HepG2 (cell line): Measurements from ENCODE around the gene GALC. TPM values are rescaled to one million over a fixed set of nuclear protein-coding genes. Genes with fewer than 3 reads are reported as not detected.

Source experiments
- ATAC-seq: fragments of 200-7000 bp; cut with Tn5 transposase; 3 replicates; pipeline ENCODE4 v1.9.1; 2020; ENCODE audit warnings: mild to moderate bottlenecking, moderate library complexity
- BruUV-seq: library from RNA; stranded (reverse); fragments of 400-500 nt; replicated peaks from 2 replicates; lab custom pipeline; 2021; lab: Mats Ljungman, UMichigan
- CTCF ChIA-PET: fragments of 300-600 bp; formaldehyde crosslinking; extraction: SDS; loops from one replicate; lab custom pipeline; 2021; ENCODE audit warnings: low total read pairs, inconsistent platforms, low intra/inter-chr PET ratio; lab: Yijun Ruan, JAX
- POLR2A ChIA-PET: fragments of 350-600 bp; sonication (Branson Sonifier 250); formaldehyde crosslinking; loops from one replicate; lab custom pipeline; 2020; ENCODE audit warnings: antibody characterized with exemption, inconsistent platforms; lab: Yijun Ruan, JAX
- DNase-seq: peaks from one replicate; pipeline ENCODE4 v3.0.0-alpha.2; 2015; ENCODE audit warnings: low spot score
- FAIRE-seq: peaks from 3 replicates; lab custom pipeline; 2011; peaks lifted over from hg19 to GRCh38; lab: Jason Lieb, UNC
- H2AFZ ChIP-seq: one replicate; pipeline ENCODE4 v1.6.1; 2011; ENCODE audit warnings: low read length, inconsistent platforms
- H3K27ac ChIP-seq: fragments of 300-600 bp; 3 replicates; pipeline ENCODE4 v1.8.0; 2011; ENCODE audit warnings: mixed run types, mild to moderate bottlenecking, mixed read lengths, low read length, inconsistent platforms; ENCODE audit not compliant: insufficient read depth; ENCODE audit errors: extremely low read length
- H3K27me3 ChIP-seq, 2 experiments: fragments of 200-600 bp in 1 of 2; 2 replicates in 1 of 2; 3 replicates in 1 of 2; pipeline versions ENCODE4 v1.6.0 to v1.8.0; 2011; ENCODE audit warnings: low read length in 2 of 2, mild to moderate bottlenecking in 2 of 2, moderate library complexity in 2 of 2, inconsistent platforms in 1 of 2; ENCODE audit not compliant: insufficient read depth in 2 of 2, control insufficient read depth in 1 of 2
- H3K36me3 ChIP-seq, 2 experiments: fragments of 200-600 bp in 1 of 2; replicated peaks in 1 of 2; 2 replicates in 1 of 2; 3 replicates in 1 of 2; pipeline versions ENCODE4 v1.5.1 to v1.8.0; 2011; ENCODE audit warnings: low read length in 2 of 2, inconsistent platforms in 1 of 2; ENCODE audit not compliant: insufficient read depth in 2 of 2, control insufficient read depth in 1 of 2
- H3K4me1 ChIP-seq: 2 replicates; pipeline ENCODE4 v1.5.1; 2012; ENCODE audit warnings: low read length, inconsistent platforms; ENCODE audit not compliant: insufficient read depth
- H3K4me2 ChIP-seq: 2 replicates; pipeline ENCODE4 v1.6.0; 2011; ENCODE audit warnings: low read depth, low read length, inconsistent platforms
- H3K4me3 ChIP-seq, 3 experiments: fragments of 200-600 bp in 1 of 3; sonication (generic), shearing (Covaris generic) in 1 of 3; replicated peaks in 1 of 3; 2 replicates each; pipeline ENCODE4 v1.5.1; 2011 to 2016; ENCODE audit warnings: low read length in 3 of 3, inconsistent platforms in 2 of 3, low read depth in 2 of 3, mild to moderate bottlenecking in 2 of 3, control low read depth in 1 of 3, mixed read lengths in 1 of 3; ENCODE audit not compliant: insufficient read depth in 1 of 3
- H3K79me2 ChIP-seq: one replicate; pipeline ENCODE4 v1.6.1; 2011; ENCODE audit warnings: low read length, inconsistent platforms; ENCODE audit not compliant: insufficient read depth
- H3K9ac ChIP-seq: 2 replicates; pipeline ENCODE4 v1.6.0; 2011; ENCODE audit warnings: mild to moderate bottlenecking, low read depth, low read length, inconsistent platforms; ENCODE audit not compliant: insufficient read depth
- H3K9me3 ChIP-seq: 2 replicates; pipeline ENCODE4 v1.5.1; 2012; ENCODE audit warnings: mild to moderate bottlenecking, low read length
- H4K20me1 ChIP-seq: 2 replicates; pipeline ENCODE4 v1.6.0; 2011; ENCODE audit warnings: inconsistent platforms, mild to moderate bottlenecking, low read length, moderate library complexity; ENCODE audit not compliant: insufficient read depth
- BATF2 ChIP-seq: sonication (generic); formaldehyde crosslinking; IDR thresholded peaks from 2 replicates; pipeline ENCODE4 v1.8.0; 2022; ENCODE audit warnings: mild to moderate bottlenecking, missing genetic modification reagents, moderate library complexity
- GABPB1 ChIP-seq: IDR thresholded peaks from 2 replicates; pipeline ENCODE4 v1.6.1; 2016; ENCODE audit warnings: mild to moderate bottlenecking, missing genetic modification reagents, moderate library complexity, missing compliant biosample characterization
- HDAC1 ChIP-seq: sonication (generic); formaldehyde crosslinking; IDR thresholded peaks from 2 replicates; pipeline ENCODE4 v1.5.1; 2020; ENCODE audit warnings: mild to moderate bottlenecking, missing genetic modification reagents
- HNRNPUL1 ChIP-seq: fragments of 200-400 bp; formaldehyde crosslinking; IDR thresholded peaks from 2 replicates; pipeline ENCODE4 v1.6.1; 2017; ENCODE audit warnings: low read depth, mild to moderate bottlenecking, low read length, moderate library complexity
- MED8 ChIP-seq: sonication (generic); formaldehyde crosslinking; IDR thresholded peaks from 2 replicates; pipeline ENCODE4 v1.8.1; 2023; ENCODE audit warnings: mild to moderate bottlenecking, missing genetic modification reagents; ENCODE audit not compliant: insufficient replicate concordance
- MEIS1 ChIP-seq: sonication (generic); formaldehyde crosslinking; IDR thresholded peaks from 2 replicates; pipeline ENCODE4 v1.9.0; 2021; ENCODE audit warnings: mild to moderate bottlenecking, missing genetic modification reagents, moderate library complexity, borderline replicate concordance
- MXD4 ChIP-seq: IDR thresholded peaks from 2 replicates; pipeline ENCODE4 v1.6.1; 2016; ENCODE audit warnings: mild to moderate bottlenecking, missing biosample characterization, missing genetic modification reagents
- PRDM10 ChIP-seq: sonication (generic); formaldehyde crosslinking; IDR thresholded peaks from 2 replicates; pipeline ENCODE4 v1.4.0; 2020; ENCODE audit warnings: low read depth, missing genetic modification reagents
- RCOR2 ChIP-seq: IDR thresholded peaks from 2 replicates; pipeline ENCODE4 v1.6.1; 2016; ENCODE audit warnings: missing biosample characterization, missing genetic modification reagents
- SMARCE1 ChIP-seq: fragments of 450-650 bp; IDR thresholded peaks from 2 replicates; pipeline ENCODE4 v1.6.1; 2017; ENCODE audit warnings: borderline replicate concordance
- TERF1 ChIP-seq: sonication (generic); formaldehyde crosslinking; IDR thresholded peaks from 2 replicates; pipeline ENCODE4 v1.8.0; 2022; ENCODE audit warnings: mild to moderate bottlenecking, missing genetic modification reagents, moderate library complexity
- TRIM22 ChIP-seq: fragments of 450-650 bp; IDR thresholded peaks from 2 replicates; pipeline ENCODE4 v1.6.1; 2017
- ZKSCAN1 ChIP-seq: fragments of 150-350 bp; IDR thresholded peaks from 2 replicates; pipeline ENCODE4 v1.6.1; 2014; ENCODE audit warnings: low read length
- ZNF260 ChIP-seq: sonication (generic); formaldehyde crosslinking; IDR thresholded peaks from 2 replicates; pipeline ENCODE4 v1.4.0; 2020; ENCODE audit warnings: missing genetic modification reagents, low read depth, mild to moderate bottlenecking, borderline replicate concordance
- ZNF501 ChIP-seq: sonication (generic); formaldehyde crosslinking; IDR thresholded peaks from 2 replicates; pipeline ENCODE4 v1.5.1; 2020; ENCODE audit warnings: mild to moderate bottlenecking, moderate library complexity, missing genetic modification reagents
- ZNF691 ChIP-seq: sonication (generic); formaldehyde crosslinking; IDR thresholded peaks from 2 replicates; pipeline ENCODE4 v1.4.0; 2020; ENCODE audit warnings: missing genetic modification reagents, low read depth, mild to moderate bottlenecking, borderline replicate concordance
- WGBS: methylation state at CpG from one replicate; pipeline ENCODE4 v1.1.6; 2017; ENCODE audit warnings: low lambda C conversion rate; 5-methylcytosine and 5-hydroxymethylcytosine counted together
- in situ Hi-C: cut with HindIII; loops from 2 replicates; pipeline ENCODE4 v1.10.0; 2017; ENCODE audit warnings: low pct_unique_long_range_greater_than_20kb; ENCODE audit not compliant: extremely low pct_ligation_motif_present
- intact Hi-C: fragments of 100-400 bp; cut with micrococcal nuclease; formaldehyde crosslinking; loops from one replicate; pipeline ENCODE4 v1.10.0; 2022; ENCODE audit not compliant: unreplicated experiment
- polyA plus RNA-seq, 8 experiments: library from polyadenylated mRNA; depleted of rRNA in 3 of 8; stranded (reverse) in 7 of 8; unstranded in 1 of 8; fragments of >200 nt; fragmentation: Illumina TruSeq in 4 of 8; extraction: Trizol in 4 of 8; gene quantifications; 2 replicates each; pipeline versions ENCODE4 v1.2.1 to v1.2.3, GENCODE V29; 2011 to 2016; ENCODE audit warnings: low read depth in 4 of 8, missing spikeins in 1 of 8, mixed read lengths in 1 of 8; ENCODE audit not compliant: insufficient read depth in 1 of 8
- total RNA-seq, 5 experiments: library from RNA; depleted of rRNA; stranded (reverse); fragments of >200 nt; fragmentation: Illumina TruSeq; extraction: Trizol; gene quantifications; 2 replicates each; pipeline ENCODE4 v1.2.3, GENCODE V29; 2016; ENCODE audit warnings: low read depth in 1 of 5

GALC gene
- total and polyA plus RNA-seq, 2 of the 13 experiments (the other 11 are each of a cell fraction or from before 2014, with no cell fraction given) = not detected

- no peak for TF ChIP-seq BATF2
These were observed 52.6 kb downstream of the GALC start (continued) for GRCh38 chr14:87940382-87940781.

- Histone ChIP-seq H3K4me3 (no peak overlapping the region), H3K36me3 (no peaks in the 10 kb centered on the region), H3K4me1 (no peaks in the 10 kb centered on the region), H3K9me3 (no peaks in the 10 kb centered on the region), H3K79me2 (no peaks in the 10 kb centered on the region), H3K27ac (no peak overlapping the region), H3K27me3 (no peaks in the 10 kb centered on the region), H3K4me2 (no peak overlapping the region), H2AFZ (no peak overlapping the region), H3K9ac (no peak overlapping the region), H4K20me1 (no peaks in the 10 kb centered on the region)
- BruUV-seq = no TSS peak
- intact Hi-C loops (no loop called here), in situ Hi-C loops (no loop called here)
- ATAC-seq = no peak
- POLR2A ChIA-PET = no interaction called here
- CTCF ChIA-PET = no interaction called here
- no peak for FAIRE-seq
- 0% methylated on average over 1 of the region's 1 CpG for WGBS
- no peak for DNase-seq
- TF ChIP-seq ZNF260 (CRISPR knock-in tag) (no peak), HDAC1 (CRISPR knock-in tag) (no peak), PRDM10 (CRISPR knock-in tag) (no peak), MED8 (CRISPR knock-in tag) (no peak), ZKSCAN1 (no peak), GABPB1 (CRISPR knock-in tag) (no peak), TRIM22 (no peak), MXD4 (CRISPR knock-in tag) (no peak), MEIS1 (CRISPR knock-in tag) (no peak), ZNF501 (CRISPR knock-in tag) (no peak), RCOR2 (CRISPR knock-in tag) (no peak), TERF1 (no peak), SMARCE1 (no peak), HNRNPUL1 (no peak), ZNF691 (no peak)
These were observed 57.1 kb downstream of the GALC start for GRCh38 chr14:87935886-87936285.
